Mammary epithelial cell (primary cell): ENCODE data around the gene BCL6B.

Experiments
- CTCF ChIP-seq, 2 donors: IDR thresholded peaks in 1 of 2; conservative IDR thresholded peaks in 1 of 2; 2 replicates each; pipeline ENCODE4 v1.5.1; 2011 to 2012; ENCODE audit warnings: inconsistent platforms in 2 of 2, low read length in 2 of 2, mild to moderate bottlenecking in 2 of 2, control low read depth in 1 of 2, low read depth in 1 of 2; ENCODE audit not compliant: insufficient read depth in 1 of 2; ENCODE audit errors: extremely low read depth in 1 of 2
- EZH2 ChIP-seq: IDR thresholded peaks from 2 replicates; pipeline ENCODE4 v1.6.1; 2012; ENCODE audit warnings: low read length, inconsistent platforms, borderline replicate concordance

- TF ChIP-seq CTCF (conservative IDR thresholded peaks at IDR 0.05 in 1 of 2, IDR thresholded peaks at IDR 0.05 in 1 of 2; ENCODE audit: extremely low read depth in 1 of 2, insufficient read depth in 1 of 2, low read depth in 1 of 2, low read length in 2 of 2) (no peak), EZH2 (no peak)
Measured at GRCh38 chr17:7077911-7078546, 55.2 kb downstream of the BCL6B start.
